ENCODE data around the gene WDR82. TPM values are rescaled to one million over a fixed set of nuclear protein-coding genes. Genes with fewer than 3 reads are reported as not detected.

The WDR82 gene
- polyA plus RNA-seq, 5 donors: 96.6 to 114 (median 106) TPM

DNA sequence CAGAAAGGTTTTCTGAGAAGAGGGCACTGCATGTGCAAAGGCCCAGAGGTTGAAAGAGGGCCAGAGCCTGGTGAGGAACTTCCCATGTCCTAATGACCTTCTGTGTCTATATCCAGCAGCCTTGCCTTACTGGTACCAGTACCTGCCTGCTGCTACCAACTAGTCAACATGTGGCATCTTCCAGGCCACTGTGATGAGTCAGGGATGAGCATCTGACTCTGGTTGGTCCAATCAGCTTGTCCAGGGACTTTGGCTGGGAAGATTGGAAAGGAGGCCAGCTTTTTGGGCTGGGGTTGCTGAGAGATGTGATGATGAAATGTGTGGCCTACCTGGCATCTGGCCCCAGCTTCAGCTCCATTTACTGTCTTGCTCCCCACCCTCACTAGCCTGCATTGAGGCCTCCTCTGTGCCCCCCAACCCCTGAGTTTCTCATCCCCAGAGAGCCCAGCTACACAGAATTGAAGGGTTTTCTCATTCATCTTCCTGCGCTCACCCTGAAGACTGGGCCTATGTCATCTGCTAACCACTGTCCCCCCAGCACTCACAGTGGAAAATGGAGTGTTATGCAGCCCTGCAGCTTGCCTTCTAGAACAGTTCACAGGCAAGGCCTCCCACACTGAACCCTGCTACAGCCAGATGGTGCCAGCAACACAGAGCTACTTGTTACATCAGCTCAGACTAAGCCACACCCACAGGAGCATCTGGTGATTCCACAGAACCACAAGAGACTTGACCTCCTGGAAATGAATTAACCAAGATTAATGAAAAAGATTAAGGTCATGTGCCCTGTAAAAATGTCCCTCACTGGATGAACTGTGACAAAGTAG lies 38.2 kb downstream of the WDR82 start:
- DNase-seq: no peak

DNA sequence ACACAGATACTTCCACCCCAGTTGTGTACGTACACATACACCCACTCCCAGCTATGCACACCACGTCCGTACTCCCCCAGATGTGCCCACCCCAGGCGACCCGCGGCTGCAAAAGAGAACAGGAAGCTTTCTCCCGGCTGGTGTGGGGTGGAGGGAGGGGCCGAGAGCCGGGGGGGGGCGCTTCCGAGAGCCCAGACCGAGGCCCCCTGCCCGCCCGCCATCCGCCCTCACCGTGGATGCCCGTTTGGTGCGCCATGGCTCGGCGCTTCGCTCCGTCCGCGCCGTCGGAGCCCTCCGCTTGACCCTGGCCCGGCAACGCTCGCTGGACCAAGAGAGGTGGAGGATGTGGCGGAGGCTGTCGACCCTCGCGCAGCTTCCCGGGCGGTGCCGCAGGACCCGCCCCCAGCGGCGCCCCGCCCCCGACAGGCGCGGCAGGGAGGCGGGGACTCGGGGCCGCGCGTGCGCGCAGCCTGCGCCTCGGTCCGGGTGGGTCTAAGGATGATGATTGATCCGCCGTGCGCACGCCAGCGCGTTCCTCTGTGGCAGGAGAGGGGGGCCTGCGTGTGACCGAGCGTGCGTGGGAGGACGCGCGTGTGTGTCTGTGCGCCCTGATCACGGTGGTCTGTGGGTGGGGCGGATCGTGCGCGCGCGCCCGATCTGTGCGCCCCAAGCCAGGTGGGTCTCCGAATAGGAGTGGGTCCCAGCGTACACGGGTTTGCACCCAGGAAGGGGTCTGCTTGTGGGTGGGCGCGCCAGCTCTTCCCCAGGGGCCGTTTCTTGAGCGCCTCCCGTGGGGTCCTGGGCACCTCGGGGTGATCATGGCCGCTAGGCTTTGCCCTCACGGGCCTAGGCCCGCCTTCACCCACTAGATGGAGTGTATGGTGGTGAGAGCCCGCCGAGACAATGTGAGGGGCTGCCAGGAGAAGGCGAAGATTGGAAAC lies 39.4 kb downstream of the WDR82 start, which contains the start of gene TWF2:
TWF2 (minus strand) TSS at position 398 of the 941 bp plus-strand sequence; CDS start at position 256, 142 bp downstream.
- peak; percentile 84 for DNase-seq

- DNase-seq: no peak
These were observed 40.2 kb downstream of the WDR82 start for GRCh38 chr3:52238193-52238760.

DNA sequence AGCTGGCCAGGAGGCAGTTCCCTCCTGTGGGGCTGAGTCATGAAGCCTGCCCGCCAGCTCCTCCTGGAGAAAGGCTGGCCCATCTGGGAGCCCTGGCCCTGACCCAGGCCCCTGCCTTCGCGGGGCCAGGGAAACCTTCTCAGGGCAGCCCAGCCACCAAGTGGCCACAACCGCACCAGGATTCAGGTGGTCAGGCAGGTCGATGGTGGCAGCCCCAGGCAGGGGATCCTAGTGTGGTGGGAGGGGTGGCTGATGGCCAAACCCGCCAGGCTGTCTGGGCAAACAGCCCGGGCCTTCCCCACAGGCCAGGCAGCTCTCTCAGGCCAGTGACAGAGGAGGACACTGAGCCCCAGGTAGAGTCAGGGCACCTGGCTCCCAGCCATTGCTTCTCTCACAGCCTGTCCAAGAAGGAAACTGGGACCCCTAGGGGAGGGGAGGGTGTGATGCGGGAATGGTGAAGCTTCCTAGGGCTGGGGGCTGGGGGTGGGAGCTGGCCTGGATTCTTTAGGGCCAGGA lies 40.7 kb downstream of the WDR82 start:
- DNase-seq: no peak

- no peak for DNase-seq
These were observed 41.3 kb downstream of the WDR82 start for GRCh38 chr3:52237006-52237656.

GRCh38 chr3:52236424-52236886 lies 42.0 kb downstream of the WDR82 start:
- no peak for DNase-seq

- DNase-seq: no peak
These were observed 43.7 kb downstream of the WDR82 start for GRCh38 chr3:52234516-52235447.

GRCh38 chr3:52233968-52234367 lies 44.5 kb downstream of the WDR82 start:
- no peak for DNase-seq

DNA sequence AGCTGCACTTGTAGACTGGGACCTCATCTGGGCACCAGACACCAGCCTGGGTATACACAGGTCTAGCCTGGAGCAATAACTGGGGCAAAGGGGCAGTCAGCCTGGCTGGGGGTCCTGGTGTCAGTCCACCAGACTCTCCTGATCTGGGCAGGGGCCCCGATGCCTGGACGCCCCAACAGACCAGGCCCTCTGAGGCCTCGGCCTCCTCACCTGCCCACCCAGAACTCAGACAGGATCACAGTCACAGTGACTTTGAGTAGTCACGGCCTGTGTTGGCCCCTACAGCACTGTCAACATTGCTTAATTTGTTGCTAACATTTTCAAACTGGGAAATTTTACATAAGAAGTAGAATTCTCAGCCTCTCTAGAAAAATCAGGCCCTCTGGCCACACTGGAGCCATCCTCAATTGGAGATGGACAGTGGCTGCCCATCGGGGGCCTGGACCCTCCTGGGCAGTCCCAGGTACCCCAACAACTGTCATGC lies 45.3 kb downstream of the WDR82 start:
- DNase-seq: no peak

DNA sequence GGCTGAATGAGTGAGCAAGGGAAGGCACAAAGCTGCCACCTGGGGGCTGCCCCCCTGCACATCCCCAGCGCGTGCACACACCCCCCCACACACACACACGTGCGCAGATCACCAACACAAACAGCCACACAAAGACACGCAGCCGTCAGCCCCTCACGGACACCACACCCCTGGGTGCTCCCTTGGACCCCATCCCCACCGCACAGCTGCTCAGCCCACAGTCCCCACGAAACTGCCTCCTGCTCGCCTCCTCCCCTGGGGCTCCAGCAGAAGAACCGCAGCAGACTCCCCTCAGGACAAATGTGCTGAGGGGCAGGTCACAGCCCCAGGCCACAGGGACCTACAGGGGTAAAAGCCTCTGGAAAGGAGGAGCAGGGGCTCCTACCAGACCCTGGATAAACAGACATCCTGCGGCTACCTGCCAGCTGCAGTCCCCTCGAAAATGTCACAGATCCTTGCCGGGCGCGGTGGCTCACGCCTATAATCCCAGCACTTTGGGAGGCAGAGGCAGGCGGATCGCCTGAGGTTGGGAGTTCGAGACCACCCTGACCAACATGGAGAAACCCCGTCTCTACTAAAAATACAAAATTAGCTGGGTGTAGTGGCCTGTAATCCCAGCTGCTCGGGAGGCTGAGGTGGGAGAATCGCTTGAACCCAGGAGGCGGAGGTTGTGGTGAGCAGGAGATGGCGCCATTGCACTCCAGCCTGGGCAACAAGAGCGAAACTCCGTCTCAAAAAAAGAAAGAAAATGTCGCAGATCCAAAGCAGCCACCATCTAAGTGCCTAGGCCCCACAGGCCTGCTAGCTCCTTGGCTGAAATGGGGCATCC lies 46.0 kb downstream of the WDR82 start:
- DNase-seq: no peak

- no peak for DNase-seq
These were observed 46.8 kb downstream of the WDR82 start for GRCh38 chr3:52231502-52232278.

- DNase-seq: no peak
These were observed 47.5 kb downstream of the WDR82 start for GRCh38 chr3:52230889-52231499.

DNA sequence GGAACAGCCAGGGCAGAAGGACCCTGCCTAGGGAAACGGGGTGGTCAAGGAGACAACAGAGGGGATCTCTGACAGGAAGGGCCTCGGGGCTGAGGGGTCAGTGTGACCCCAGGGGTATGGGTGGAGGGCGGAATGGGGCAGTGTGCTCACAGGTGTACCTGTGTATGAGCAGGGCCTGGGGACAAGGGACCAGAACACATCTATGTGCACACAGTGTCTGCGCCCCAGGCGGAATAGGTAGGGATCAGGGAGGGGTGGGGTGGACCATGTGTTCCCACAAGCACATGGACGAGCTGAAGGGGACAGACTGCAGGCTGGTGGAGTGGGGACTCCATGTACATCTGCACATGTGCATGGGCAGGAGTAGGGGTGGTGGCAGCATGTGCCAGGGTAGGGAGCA lies 48.0 kb downstream of the WDR82 start:
- DNase-seq: no peak

DNA sequence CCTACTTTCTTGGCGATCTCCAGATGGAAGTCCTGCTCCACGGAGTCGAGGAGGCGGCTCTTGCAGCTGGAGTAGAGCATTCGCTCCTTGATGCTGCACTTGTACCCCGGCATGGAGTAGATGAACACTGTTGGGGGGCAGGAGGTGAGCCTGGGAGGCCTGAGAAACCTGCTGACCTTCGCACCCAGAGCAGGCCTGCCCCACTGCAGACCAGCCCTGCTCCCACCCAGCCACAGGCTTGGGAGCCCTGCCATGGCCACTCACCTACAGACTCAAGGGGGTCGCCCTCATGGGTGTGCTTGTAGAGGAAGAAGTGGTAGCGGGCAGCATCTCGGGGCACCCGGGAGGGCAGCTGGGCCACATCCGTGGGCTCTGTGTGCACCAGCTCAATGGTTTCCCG lies 48.8 kb downstream of the WDR82 start:
- DNase-seq: no peak

DNA sequence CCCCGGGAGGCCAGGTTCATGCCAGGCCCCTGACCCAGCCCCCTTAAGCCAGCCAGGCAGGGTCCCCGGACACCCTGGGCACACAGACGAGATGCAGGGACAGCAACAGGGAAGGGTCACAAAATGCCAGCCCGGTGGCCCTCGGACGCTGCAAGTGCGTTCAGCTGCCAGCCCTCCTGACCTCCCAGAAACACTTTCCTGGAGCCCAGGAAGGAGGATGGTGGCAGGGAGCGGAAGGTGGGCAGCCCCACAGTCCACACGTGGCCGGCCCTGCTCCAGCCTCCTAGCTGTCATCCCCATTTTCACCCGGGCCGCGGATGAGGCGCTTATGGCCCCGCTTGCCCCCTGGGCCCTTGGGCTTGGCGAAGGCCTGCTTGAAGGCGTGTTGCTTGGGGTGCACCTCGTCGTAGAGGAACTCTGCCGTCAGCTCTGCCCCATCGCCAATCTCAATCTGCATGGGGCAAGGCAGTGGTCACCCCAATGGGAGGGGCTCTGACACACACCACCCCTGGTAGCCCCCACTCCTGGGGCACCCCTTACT lies 49.6 kb downstream of the WDR82 start:
- DNase-seq: no peak

GRCh38 chr3:52228266-52228665 lies 50.2 kb downstream of the WDR82 start:
- no peak for DNase-seq

- DNase-seq: no peak
These were observed 50.7 kb downstream of the WDR82 start for GRCh38 chr3:52227766-52228165.

DNA sequence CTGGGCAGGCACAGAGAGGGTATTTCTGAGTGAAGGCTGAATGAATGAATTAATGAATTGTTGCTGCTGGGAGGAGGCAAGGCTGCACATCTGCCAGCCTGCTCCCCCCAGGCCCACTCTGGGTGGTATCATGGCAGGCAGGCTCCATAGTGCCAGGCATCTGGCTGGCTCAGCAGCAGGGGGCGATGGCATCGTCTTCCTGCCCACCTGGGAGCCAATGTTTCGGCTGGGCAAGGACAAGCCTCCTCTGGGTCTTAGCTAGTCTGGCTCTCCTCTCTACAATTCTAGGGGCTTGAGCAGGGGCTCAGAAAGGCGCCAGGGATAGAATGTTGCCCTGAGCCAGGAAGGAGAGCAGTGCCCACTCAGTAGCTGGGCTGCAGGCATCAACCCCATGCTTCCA lies 51.3 kb downstream of the WDR82 start:
- no peak for DNase-seq

Measured in right lung (tissue), 5 donors.